Fibroblast of lung (primary cell): ENCODE data around the gene TIMM17B. TPM values are rescaled to one million over a fixed set of nuclear protein-coding genes. Genes with fewer than 3 reads are reported as not detected.

Experiments
- DNase-seq, 2 donors: peaks; one replicate each; pipeline versions ENCODE4 v3.0.0 to v3.0.0-alpha.2; 2010; ENCODE audit warnings: low read depth in 2 of 2
- H2AFZ ChIP-seq: 2 replicates; pipeline ENCODE4 v1.5.1; 2012; ENCODE audit warnings: low read length, control low read depth, inconsistent platforms
- H3K27ac ChIP-seq: 2 replicates; pipeline ENCODE4 v1.5.1; 2011; ENCODE audit warnings: low read length, control low read depth; ENCODE audit not compliant: insufficient read depth
- H3K27me3 ChIP-seq: 2 replicates; pipeline ENCODE4 v1.5.1; 2011; ENCODE audit warnings: mild to moderate bottlenecking, low read length; ENCODE audit not compliant: control insufficient read depth, insufficient read depth
- H3K36me3 ChIP-seq: 2 replicates; pipeline ENCODE4 v1.5.1; 2011; ENCODE audit warnings: low read length; ENCODE audit not compliant: control insufficient read depth, insufficient read depth
- H3K4me1 ChIP-seq: 2 replicates; pipeline ENCODE4 v1.5.1; 2011; ENCODE audit warnings: low read length; ENCODE audit not compliant: control insufficient read depth, insufficient read depth; ENCODE audit errors: extremely low read depth
- H3K4me2 ChIP-seq: 2 replicates; pipeline ENCODE4 v1.5.1; 2011; ENCODE audit warnings: low read length, control low read depth; ENCODE audit not compliant: insufficient read depth; ENCODE audit errors: extremely low read depth
- H3K4me3 ChIP-seq, 4 experiments: fragments of 200-600 bp in 1 of 4; sonication (generic) in 1 of 4; replicated peaks in 1 of 4; 2 replicates each; pipeline ENCODE4 v1.5.1; 2011 to 2016; ENCODE audit warnings: low read length in 4 of 4, low read depth in 3 of 4, mild to moderate bottlenecking in 3 of 4, control low read depth in 2 of 4, inconsistent platforms in 1 of 4, mixed read lengths in 1 of 4; ENCODE audit not compliant: insufficient read depth in 1 of 4; ENCODE audit errors: control extremely low read depth in 1 of 4
- H3K79me2 ChIP-seq: 2 replicates; pipeline ENCODE4 v1.5.1; 2012; ENCODE audit warnings: mild to moderate bottlenecking, low read length, inconsistent platforms; ENCODE audit not compliant: control insufficient read depth, insufficient read depth
- H3K9ac ChIP-seq: 2 replicates; pipeline ENCODE4 v1.5.1; 2011; ENCODE audit warnings: mild to moderate bottlenecking, low read length, control low read depth; ENCODE audit not compliant: insufficient read depth
- H3K9me3 ChIP-seq: 2 replicates; pipeline ENCODE4 v1.5.1; 2012; ENCODE audit warnings: low read depth, low read length; ENCODE audit not compliant: control insufficient read depth, insufficient read depth
- H4K20me1 ChIP-seq: 2 replicates; pipeline ENCODE4 v1.5.1; 2011; ENCODE audit warnings: low read length; ENCODE audit not compliant: control insufficient read depth, insufficient read depth; ENCODE audit errors: extremely low read depth
- CTCF ChIP-seq, 2 donors: IDR thresholded peaks in 1 of 2; conservative IDR thresholded peaks in 1 of 2; 1 replicate in 1 of 2; 2 replicates in 1 of 2; pipeline ENCODE4 v1.5.1; 2011 to 2012; ENCODE audit warnings: low read length in 2 of 2, control low read depth in 1 of 2, inconsistent platforms in 1 of 2, low read depth in 1 of 2, mild to moderate bottlenecking in 1 of 2
- EZH2 ChIP-seq: IDR thresholded peaks from 2 replicates; pipeline ENCODE4 v1.5.1; 2012; ENCODE audit warnings: low read length, control low read depth, mild to moderate bottlenecking; ENCODE audit errors: missing control alignments
- polyA plus RNA-seq, 2 donors: library from polyadenylated mRNA; depleted of rRNA in 1 of 2; stranded (reverse) in 1 of 2; unstranded in 1 of 2; fragments of >200 nt; gene quantifications; 2 replicates each; pipeline ENCODE4 v1.2.1, GENCODE V29; 2011 to 2012; ENCODE audit warnings: missing spikeins in 1 of 2
- total RNA-seq: library from RNA; depleted of rRNA; stranded (reverse); fragments of >200 nt; gene quantifications from 2 replicates; pipeline ENCODE4 v1.2.1, GENCODE V29; 2014

Gene TIMM17B
- total and polyA plus RNA-seq, 2 donors (not counting 1 experiment from before 2014, with no cell fraction given) = 19.0 to 32.0 TPM

DNA sequence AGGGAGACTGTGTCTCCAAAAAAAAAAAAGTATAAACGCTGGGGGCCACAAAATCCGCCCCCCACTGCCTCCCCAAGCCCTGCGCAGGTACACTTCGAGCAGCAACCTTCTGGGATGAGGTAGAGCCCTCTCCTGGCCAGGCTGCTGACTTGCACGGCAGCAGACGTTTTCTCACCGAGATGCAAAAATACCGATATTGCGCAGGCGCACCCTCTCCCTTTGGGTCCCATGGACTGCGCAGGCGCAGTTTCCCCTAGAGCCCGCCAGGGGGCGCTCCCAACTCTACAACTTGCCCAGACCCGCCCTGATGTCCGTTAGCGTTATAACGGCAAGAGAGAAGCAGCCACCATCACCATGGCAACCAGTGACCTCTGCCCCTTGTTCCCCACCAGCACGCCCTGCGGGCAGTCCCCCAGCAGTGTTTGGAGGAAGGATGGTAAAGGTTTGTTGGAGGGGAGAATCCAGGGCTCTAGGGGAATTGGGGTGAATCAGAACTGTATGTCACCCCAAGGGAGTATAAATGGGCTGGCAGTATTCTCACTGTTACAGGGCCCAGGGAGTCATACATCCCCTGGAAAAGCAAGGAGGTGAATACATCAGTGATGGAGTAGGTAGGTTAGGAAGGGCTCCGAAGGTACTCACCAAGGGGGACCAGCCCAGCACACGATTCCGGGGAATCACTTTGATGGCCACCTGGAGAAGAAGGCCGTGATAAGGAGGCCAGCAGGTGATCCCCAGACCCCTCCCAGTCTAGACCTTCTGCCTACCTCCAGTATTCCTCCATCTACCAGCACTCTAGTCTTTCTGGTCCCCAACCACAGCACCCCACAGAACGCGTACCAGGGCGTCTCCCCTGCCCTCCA is 19.8 kb upstream of the TIMM17B start:
- peak; percentile 76 to 89 for DNase-seq
- Histone ChIP-seq H4K20me1 (no peaks in the 10 kb centered on the region), H3K9me3 (no peaks in the 10 kb centered on the region), H2AFZ (no peak overlapping the region), H3K4me3 (peak overlapping the region in 2 of 4 experiments; percentile 43 to 58), H3K79me2 (peaks cover 6% of the 10 kb centered on the region), H3K9ac (no peak overlapping the region), H3K4me1 (no peaks in the 10 kb centered on the region), H3K36me3 (no peaks in the 10 kb centered on the region), H3K27me3 (no peaks in the 10 kb centered on the region), H3K27ac (peak overlapping the region; percentile 43), H3K4me2 (peak overlapping the region; percentile 76)
- TF ChIP-seq EZH2 (no peak), CTCF (conservative IDR thresholded peaks at IDR 0.05 in 1 of 2, IDR thresholded peaks at IDR 0.05 in 1 of 2; ENCODE audit: low read depth in 1 of 2, low read length in 2 of 2) (peak; percentile 65 to 78)

- peaks cover 21% of the 10 kb centered on the region for H3K79me2 ChIP-seq
- DNase-seq = no peak
- no peak overlapping the region for H3K4me3 ChIP-seq
- TF ChIP-seq EZH2 = no peak
- no peak for TF ChIP-seq CTCF (conservative IDR thresholded peaks at IDR 0.05 in 1 of 2, IDR thresholded peaks at IDR 0.05 in 1 of 2; ENCODE audit: low read depth in 1 of 2, low read length in 2 of 2)
- no peaks in the 10 kb centered on the region for H3K27me3 ChIP-seq
- no peaks in the 10 kb centered on the region for H4K20me1 ChIP-seq
- H3K9ac ChIP-seq = no peak overlapping the region
- H3K27ac ChIP-seq = no peak overlapping the region
- no peaks in the 10 kb centered on the region for H3K36me3 ChIP-seq
- no peak overlapping the region for H2AFZ ChIP-seq
- no peak overlapping the region for H3K4me2 ChIP-seq
- no peaks in the 10 kb centered on the region for H3K4me1 ChIP-seq
- no peaks in the 10 kb centered on the region for H3K9me3 ChIP-seq
Measured at GRCh38 chrX:48914593-48915493, 17.3 kb upstream of the TIMM17B start.
